Tongue (tissue), 3 donors: ENCODE results near the gene SHMT1. TPM values are rescaled to one million over a fixed set of nuclear protein-coding genes. Genes with fewer than 3 reads are reported as not detected.

ENCODE experiments used
- DNase-seq: peaks from one replicate; pipeline ENCODE4 v3.0.0-alpha.2; 2015
- small RNA-seq: library from RNA; depleted of rRNA; stranded (forward); fragments of <200 nt; gene quantifications from one replicate; pipeline ENCODE3, GENCODE V24; 2014; ENCODE audit warnings: low replicate concordance
- total RNA-seq: library from RNA; depleted of rRNA; stranded (reverse); fragments of >200 nt; gene quantifications from one replicate; pipeline ENCODE4 v1.2.3, GENCODE V29; 2014

Gene SHMT1
- total RNA-seq, 1 donor from 2014 or later: 34.4 TPM

GRCh38 chr17:18281788-18282187, 81.6 kb downstream of the SHMT1 start:
- DNase-seq: no peak

GRCh38 chr17:18280766-18281371, 82.5 kb downstream of the SHMT1 start:
- DNase-seq: no peak

- no peak for DNase-seq
Measured at GRCh38 chr17:18280249-18280648, 83.1 kb downstream of the SHMT1 start.

GRCh38 chr17:18278867-18279266, 84.5 kb downstream of the SHMT1 start:
- DNase-seq: no peak

Small RNA genes lying within 50 kb of the gene (small RNA-seq; reads per million reads assigned to genes)
- not detected for gene AL353997.5

Other genes with a start within 250 kb of the SHMT1 start
- gene ALKBH5, start 179.7 kb downstream of the SHMT1 start, total RNA-seq: 124 TPM
- 26.0 TPM for gene LLGL1, start 137.9 kb downstream of the SHMT1 start, total RNA-seq
- 201 TPM for gene FLII, start 104.8 kb downstream of the SHMT1 start, total RNA-seq
- 26.6 TPM for gene MIEF2, start 102.9 kb downstream of the SHMT1 start, total RNA-seq
- 30.2 TPM for gene TOP3A, start 48.6 kb downstream of the SHMT1 start, total RNA-seq
- gene SMCR8, start 48.3 kb downstream of the SHMT1 start, total RNA-seq: 12.8 TPM
- 3.5 TPM for gene EVPLL, start 14.2 kb upstream of the SHMT1 start, total RNA-seq
- gene LGALS9C, start 113.2 kb upstream of the SHMT1 start, total RNA-seq: 5.6 TPM